GM21528 (cell line): Measurements from ENCODE around the gene SNAPIN.
"Not testable (repeated sequence)": the region's sequence is repeated elsewhere in the genome, so short reads cannot be mapped to it uniquely, and the experiment has no call there.

Experiments used
- ATAC-seq: cut with Tn5 transposase; IDR thresholded peaks from one replicate; pipeline ENCODE4 v1.9.1; 2021; ENCODE audit warnings: mild to moderate bottlenecking, moderate library complexity; ENCODE audit not compliant: unreplicated experiment, low FRiP score

SNAPIN gene

GRCh38 chr1:153643816-153644215 is 14.7 kb upstream of the SNAPIN start:
- ATAC-seq, result no peak

DNA sequence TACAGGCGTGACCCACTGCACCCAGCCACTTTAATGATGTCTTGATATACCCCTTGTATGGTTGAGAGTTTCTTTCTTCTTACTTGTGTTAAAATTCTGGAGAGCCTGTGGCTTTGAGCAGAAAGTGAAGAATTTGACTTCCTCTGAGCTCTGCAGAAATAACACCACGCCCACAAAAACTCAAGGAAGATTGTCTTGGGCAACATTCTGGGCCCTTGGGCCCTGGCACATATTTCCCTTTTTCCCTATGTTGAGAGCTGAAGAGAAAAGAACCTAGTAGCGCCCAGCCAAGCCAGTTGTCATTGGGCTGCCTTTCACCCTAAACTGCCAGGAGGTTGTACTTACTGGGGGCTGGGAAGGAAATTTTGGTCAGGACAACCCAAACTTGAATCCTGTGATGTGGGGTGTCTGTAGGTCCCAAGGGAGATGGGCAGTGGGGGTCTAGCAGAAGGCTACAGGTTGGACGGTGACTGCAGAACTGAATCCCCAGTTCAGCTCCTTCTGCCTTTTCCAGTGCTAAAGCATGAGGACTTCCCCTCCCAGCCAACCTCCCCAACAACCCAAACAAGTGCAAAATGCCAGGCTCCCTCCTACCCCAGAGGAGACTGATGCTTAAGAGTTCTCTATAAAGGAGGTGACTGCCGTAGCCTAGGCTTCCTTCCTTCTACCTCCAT is 11.7 kb upstream of the SNAPIN start:
- ATAC-seq, result no peak

- ATAC-seq, result no peak
Measured at GRCh38 chr1:153647346-153647714, 11.2 kb upstream of the SNAPIN start.

- ATAC-seq, result no peak
Measured at GRCh38 chr1:153648000-153648643, 10.4 kb upstream of the SNAPIN start.

DNA sequence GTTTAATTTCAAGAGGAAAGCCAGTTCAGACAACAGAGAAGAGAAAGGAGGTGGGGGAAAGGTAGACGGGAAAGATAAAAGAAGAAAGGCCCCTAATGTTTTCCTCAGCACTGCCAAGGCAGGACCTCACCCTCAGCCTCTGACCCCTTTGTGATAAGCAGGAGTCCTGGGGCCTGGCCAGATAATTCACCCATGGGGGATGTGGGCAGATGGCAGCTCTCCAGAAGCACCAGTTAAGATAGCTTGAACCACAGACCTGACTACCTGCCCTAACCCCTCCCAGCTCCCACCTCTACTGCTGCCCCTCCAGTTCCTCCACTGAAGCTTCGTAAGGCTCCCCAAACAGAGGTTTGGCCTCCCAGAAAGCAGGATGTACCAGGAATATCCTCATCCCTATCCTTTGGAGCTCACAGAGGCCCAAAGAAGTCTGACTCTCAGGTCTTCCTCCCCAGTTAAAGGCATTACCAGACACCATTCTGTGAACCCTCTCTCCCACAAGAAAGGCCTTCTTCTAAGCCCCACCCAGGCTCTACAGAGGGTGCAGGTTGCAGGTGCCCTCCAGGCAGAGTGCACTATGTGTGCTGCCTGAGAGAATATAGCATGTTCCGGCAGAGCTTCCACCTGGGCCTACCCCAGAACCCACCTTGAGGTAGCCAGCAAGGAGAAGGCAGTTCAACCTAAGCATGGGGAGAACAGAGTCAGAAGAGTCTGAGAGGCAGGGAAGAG is 9.2 kb upstream of the SNAPIN start:
- no peak for ATAC-seq

DNA sequence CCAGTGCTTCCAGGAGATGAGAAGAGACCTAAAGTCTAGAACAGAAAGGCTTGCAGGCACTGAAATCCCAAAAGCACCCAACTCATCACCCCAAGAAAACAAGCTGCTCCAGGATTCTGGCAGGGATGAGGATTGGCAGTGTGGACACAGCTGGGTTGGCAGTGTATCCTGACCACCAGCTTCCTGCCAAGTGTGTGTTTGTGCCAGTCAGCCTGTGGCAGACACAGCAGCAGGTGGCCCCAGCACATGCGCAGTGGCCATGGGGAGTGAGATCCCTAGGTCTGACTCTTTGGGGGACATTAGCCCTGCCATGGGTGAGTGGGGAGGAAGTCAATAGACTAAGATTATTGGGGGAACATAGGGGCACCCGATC is 8.7 kb upstream of the SNAPIN start:
- ATAC-seq, result no peak

DNA sequence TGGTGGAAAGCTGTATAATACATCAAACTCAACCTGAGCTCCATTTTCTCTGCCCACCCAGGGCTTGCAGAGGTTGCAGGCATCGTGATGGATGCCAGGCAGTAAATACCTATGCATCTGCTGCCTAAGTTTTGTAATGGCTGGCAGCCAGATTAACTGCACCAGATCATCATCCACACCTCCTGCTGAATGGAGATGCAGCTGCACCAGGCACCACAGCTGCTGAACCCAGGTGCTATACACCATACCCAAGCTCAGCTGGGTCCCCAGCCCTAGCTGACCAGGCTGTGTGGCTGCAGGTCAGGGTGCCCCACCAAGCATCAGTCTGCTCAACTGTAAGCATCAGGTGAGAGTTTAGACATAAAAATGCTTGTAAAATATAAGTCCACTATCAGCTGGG is 6.7 kb upstream of the SNAPIN start:
- no peak for ATAC-seq

DNA sequence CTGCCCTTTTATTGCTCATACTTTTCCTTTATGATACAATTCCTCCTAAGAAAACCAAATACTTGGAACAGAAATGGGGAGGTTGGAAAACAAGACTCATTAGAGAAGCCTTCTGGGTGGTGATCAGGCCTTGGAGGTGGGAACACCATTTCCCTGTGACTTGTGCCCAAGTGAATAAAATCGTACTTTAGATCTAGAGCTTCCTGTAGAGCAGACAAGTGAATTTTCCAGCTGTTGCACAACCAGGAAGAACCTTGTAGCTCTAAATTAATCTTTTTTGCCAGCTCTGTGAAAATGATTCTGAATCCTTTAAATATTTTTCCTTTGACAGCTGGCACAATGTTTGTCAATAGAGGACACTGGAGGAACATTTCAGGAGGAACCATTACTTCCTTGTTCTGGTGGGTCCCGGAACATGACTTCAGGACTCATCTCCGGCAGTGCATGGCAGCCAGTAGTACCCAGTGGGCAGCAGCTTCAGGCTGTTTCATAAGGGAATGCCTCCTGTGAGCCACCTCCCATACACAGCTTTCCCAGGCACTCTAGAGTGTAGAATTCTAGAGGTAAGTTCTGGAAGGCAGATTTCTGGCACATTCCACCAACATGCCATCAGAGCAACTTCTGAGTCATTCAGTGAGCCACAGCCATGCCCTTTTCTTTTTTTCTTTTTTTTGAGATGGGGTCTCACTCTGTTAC is 5.5 kb upstream of the SNAPIN start:
- ATAC-seq, result no peak

- ATAC-seq, result no peak
Measured at GRCh38 chr1:153655333-153655732, 3.2 kb upstream of the SNAPIN start.

DNA sequence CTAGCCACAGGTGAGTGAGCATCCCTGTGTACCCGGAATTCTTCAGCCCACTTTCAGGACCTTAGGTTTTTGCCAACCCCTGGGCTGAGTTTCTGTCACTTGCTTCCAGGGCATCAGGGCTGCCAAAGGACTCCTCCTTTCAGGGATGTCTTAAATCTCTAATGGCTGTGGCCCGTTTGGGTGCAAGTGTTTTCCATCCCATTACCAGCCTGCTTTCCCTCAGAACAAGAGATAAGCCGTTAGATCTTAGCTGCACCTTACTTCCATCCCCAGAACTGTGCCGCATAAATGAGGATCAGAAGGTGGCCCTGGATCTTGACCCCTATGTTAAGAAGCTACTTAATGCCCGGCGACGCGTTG is 652 bp downstream of the SNAPIN start:
- no peak for ATAC-seq

GRCh38 chr1:153659656-153660055 is 1.2 kb downstream of the SNAPIN start:
- ATAC-seq, result no peak

DNA sequence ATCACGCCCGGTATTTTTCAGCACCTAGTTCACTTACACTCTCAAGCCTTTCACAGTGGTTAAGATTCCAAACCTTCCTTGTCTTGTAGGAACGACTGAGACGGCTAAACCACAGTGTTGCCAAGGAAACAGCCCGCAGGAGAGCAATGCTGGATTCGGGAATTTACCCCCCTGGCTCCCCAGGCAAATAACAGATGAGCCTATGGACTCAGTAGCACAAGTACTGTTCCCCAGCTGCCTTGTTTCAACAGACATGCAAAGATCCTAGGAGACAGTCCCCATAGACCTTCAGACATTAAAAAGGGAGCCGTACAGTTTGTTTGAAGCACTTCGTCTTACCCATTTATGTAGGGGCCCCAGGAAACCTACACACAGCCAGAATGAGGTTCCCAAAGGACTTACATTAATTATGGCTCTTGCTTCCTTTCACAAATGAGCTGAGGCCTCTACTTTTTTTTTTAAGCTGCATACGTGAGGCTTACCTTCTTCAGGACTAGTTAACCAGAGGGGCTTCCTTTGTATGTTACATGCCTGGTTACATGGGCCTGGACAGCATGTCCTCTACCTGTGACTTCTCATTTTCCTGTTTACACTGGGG is 2.7 kb downstream of the SNAPIN start:
- no peak for ATAC-seq

GRCh38 chr1:153662269-153662668 is 3.8 kb downstream of the SNAPIN start:
- no peak for ATAC-seq

- ATAC-seq, result no peak
Measured at GRCh38 chr1:153663211-153663610, 4.7 kb downstream of the SNAPIN start.

GRCh38 chr1:153667439-153667838 is 8.9 kb downstream of the SNAPIN start:
- ATAC-seq, result no peak

DNA sequence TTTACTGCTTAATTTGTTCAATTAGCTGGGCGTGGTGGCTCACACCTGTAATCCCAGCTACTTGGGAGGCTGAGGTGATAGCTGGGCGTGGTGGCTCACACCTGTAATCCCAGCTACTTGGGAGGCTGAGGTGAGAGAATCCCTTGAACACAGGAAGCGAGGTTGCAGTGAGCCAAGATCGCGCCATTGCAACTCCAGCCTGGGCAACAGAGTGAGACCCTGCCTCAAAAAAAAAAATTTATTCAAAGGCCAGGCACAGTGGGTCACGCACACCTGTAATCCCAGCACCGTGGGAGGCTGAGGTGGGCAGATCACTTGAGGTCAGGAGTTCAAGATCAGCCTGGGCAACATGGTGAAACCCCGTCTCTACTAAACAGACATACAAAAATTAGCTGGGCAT is 10.2 kb downstream of the SNAPIN start:
- ATAC-seq, result not testable (repeated sequence)

DNA sequence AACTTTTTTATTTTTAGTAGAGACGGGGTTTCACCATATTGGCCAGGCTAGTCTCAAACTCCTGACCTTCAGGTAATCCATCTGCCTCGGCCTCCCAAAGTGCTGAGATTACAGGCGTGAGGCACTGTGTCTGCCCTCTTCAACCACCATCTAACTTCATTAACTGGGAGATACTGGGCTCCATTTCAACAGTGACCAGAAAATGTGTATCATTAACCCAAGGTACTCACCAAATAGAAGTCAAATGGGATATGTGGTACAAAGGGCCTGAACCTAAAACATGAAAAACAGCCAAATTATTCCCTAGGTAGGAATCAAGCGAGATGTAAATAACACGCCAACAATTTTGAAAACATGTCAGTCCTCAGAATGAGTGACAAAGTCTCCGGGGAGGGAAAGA is 11.1 kb downstream of the SNAPIN start:
- ATAC-seq, result no peak

GRCh38 chr1:153670257-153670858 is 11.9 kb downstream of the SNAPIN start:
- ATAC-seq, result no peak

GRCh38 chr1:153670859-153671627 is 12.5 kb downstream of the SNAPIN start, which contains the start of gene ILF2:
Gene ILF2, minus strand, starts transcription at chr1:153670993. Its CDS starts 71 bp downstream, at chr1:153670922.
- peak; percentile 92 for ATAC-seq
